MCF 10A (cell line): ENCODE data around the gene POLR1E. TPM values are rescaled to one million over a fixed set of nuclear protein-coding genes. Genes with fewer than 3 reads are reported as not detected.

Source experiments
- BruUV-seq: library from RNA; stranded (reverse); fragments of 400-500 nt; replicated peaks from 2 replicates; lab custom pipeline; 2021; lab: Mats Ljungman, UMichigan
- CTCF ChIA-PET: fragments of 300-600 bp; sonication (Branson Sonifier 250); formaldehyde crosslinking; extraction: SDS; loops from one replicate; lab custom pipeline; 2021; ENCODE audit warnings: antibody characterized with exemption, inconsistent platforms; lab: Yijun Ruan, JAX
- POLR2A ChIA-PET: fragments of 300-600, 350-650 bp; sonication (Branson Sonifier 250); formaldehyde crosslinking; extraction: SDS; loops from one replicate; lab custom pipeline; 2020; ENCODE audit warnings: antibody characterized with exemption, inconsistent platforms; lab: Yijun Ruan, JAX
- DNase-seq: peaks from one replicate; pipeline ENCODE4 v3.0.0-alpha.2; 2018; ENCODE audit not compliant: unreplicated experiment
- H3K27ac Mint-ChIP-seq: one replicate; pipeline ENCODE4 v1.8.0; 2022; ENCODE audit warnings: mild to moderate bottlenecking, low read depth, mixed read lengths; ENCODE audit not compliant: unreplicated experiment
- H3K27me3 Mint-ChIP-seq: one replicate; pipeline ENCODE4 v1.8.0; 2022; ENCODE audit warnings: mixed read lengths; ENCODE audit not compliant: insufficient read depth, unreplicated experiment
- H3K36me3 Mint-ChIP-seq: one replicate; pipeline ENCODE4 v1.8.0; 2022; ENCODE audit warnings: mild to moderate bottlenecking, moderate library complexity, mixed read lengths; ENCODE audit not compliant: insufficient read depth, unreplicated experiment
- H3K4me1 Mint-ChIP-seq: one replicate; pipeline ENCODE4 v1.8.0; 2022; ENCODE audit warnings: mixed read lengths; ENCODE audit not compliant: insufficient read depth, unreplicated experiment
- H3K4me3 Mint-ChIP-seq: one replicate; pipeline ENCODE4 v1.8.0; 2022; ENCODE audit warnings: mild to moderate bottlenecking, moderate library complexity, mixed read lengths; ENCODE audit not compliant: unreplicated experiment
- H3K9me3 Mint-ChIP-seq: one replicate; pipeline ENCODE4 v1.8.0; 2022; ENCODE audit warnings: mixed read lengths; ENCODE audit not compliant: unreplicated experiment
- CTCF ChIP-seq: fragments of 200-600 bp; IDR thresholded peaks from one replicate; pipeline ENCODE4 v1.8.0; 2022; ENCODE audit warnings: antibody characterized with exemption, mild to moderate bottlenecking; ENCODE audit not compliant: unreplicated experiment
- intact Hi-C: fragments of 100-400 bp; cut with micrococcal nuclease; formaldehyde crosslinking; loops from 2 replicates; pipeline ENCODE4 v1.14.1; 2022
- total RNA-seq: library from RNA; stranded (reverse); gene quantifications from 2 replicates; pipeline ENCODE4 v1.2.3, GENCODE V29; 2022

The POLR1E gene
- total RNA-seq, 1 experiment from 2014 or later: 50.3 TPM

- CTCF ChIA-PET: interaction anchor here (0.7 kb wide), 1 partner anchor 40 kb away, joined by 5 read pairs; no protein-coding TSS in a partner anchor
- no peak for DNase-seq
- BruUV-seq: no TSS peak
- Mint-ChIP-seq H3K4me3 (no peak overlapping the region), H3K27me3 (no peaks in the 10 kb centered on the region), H3K9me3 (no peaks in the 10 kb centered on the region), H3K27ac (no peak overlapping the region), H3K4me1 (no peaks in the 10 kb centered on the region), H3K36me3 (peaks cover 90% of the 10 kb centered on the region)
- no peak for TF ChIP-seq CTCF
- POLR2A ChIA-PET: interaction anchor here (0.6 to 2.0 kb wide), 3 partner anchors 9 to 890 kb away, joined by 3 to 15 read pairs (median 3); no protein-coding TSS in a partner anchor
- intact Hi-C loops: no loop called here
Measured at GRCh38 chr9:37496020-37496419, 10.3 kb downstream of the POLR1E start.

GRCh38 chr9:37497320-37497719 is 11.6 kb downstream of the POLR1E start:
- H3K27ac Mint-ChIP-seq: no peak overlapping the region
- intact Hi-C loops: no loop called here
- no peaks in the 10 kb centered on the region for H3K27me3 Mint-ChIP-seq
- no peak for DNase-seq
- ChIA-PET POLR2A (interaction anchor here (1.7 kb wide), 1 partner anchor 11 kb away, joined by 5 read pairs; no protein-coding TSS in a partner anchor), CTCF (no interaction called here)
- TF ChIP-seq CTCF: no peak
- H3K36me3 Mint-ChIP-seq: peaks cover 94% of the 10 kb centered on the region
- H3K4me1 Mint-ChIP-seq: no peaks in the 10 kb centered on the region
- no peaks in the 10 kb centered on the region for H3K9me3 Mint-ChIP-seq
- BruUV-seq: no TSS peak
- H3K4me3 Mint-ChIP-seq: no peak overlapping the region

GRCh38 chr9:37498457-37498856 is 12.7 kb downstream of the POLR1E start:
- peaks cover 2% of the 10 kb centered on the region for H3K4me1 Mint-ChIP-seq
- POLR2A ChIA-PET: interaction anchor here (0.5 to 1.7 kb wide), 5 partner anchors 11 to 83 kb away, joined by 3 to 5 read pairs (median 3); no protein-coding TSS in a partner anchor
- DNase-seq: no peak
- peaks cover 94% of the 10 kb centered on the region for H3K36me3 Mint-ChIP-seq
- CTCF ChIA-PET: interaction anchor here (0.8 kb wide), 1 partner anchor 865 kb away, joined by 4 read pairs; no protein-coding TSS in a partner anchor
- no peak overlapping the region for H3K27ac Mint-ChIP-seq
- no peaks in the 10 kb centered on the region for H3K9me3 Mint-ChIP-seq
- no peak for TF ChIP-seq CTCF
- no peak overlapping the region for H3K4me3 Mint-ChIP-seq
- intact Hi-C loops: no loop called here
- no TSS peak for BruUV-seq
- H3K27me3 Mint-ChIP-seq: no peaks in the 10 kb centered on the region

GRCh38 chr9:37499297-37499696 is 13.5 kb downstream of the POLR1E start:
- intact Hi-C loops: no loop called here
- ChIA-PET CTCF (interaction anchor here (0.7 to 1.0 kb wide), 2 partner anchors 12 to 346 kb away, joined by 3 read pairs; no protein-coding TSS in a partner anchor), POLR2A (interaction anchor here (0.6 kb wide), 1 partner anchor 59 kb away, joined by 3 read pairs; no protein-coding TSS in a partner anchor)
- Mint-ChIP-seq H3K4me1 (peaks cover 4% of the 10 kb centered on the region), H3K27me3 (no peaks in the 10 kb centered on the region), H3K4me3 (no peak overlapping the region), H3K27ac (no peak overlapping the region), H3K36me3 (peaks cover 94% of the 10 kb centered on the region), H3K9me3 (no peaks in the 10 kb centered on the region)
- TF ChIP-seq CTCF: no peak
- no TSS peak for BruUV-seq
- no peak for DNase-seq
